Stimulated activated CD8-positive, alpha-beta memory T cell treated with anti-CD3 and anti-CD28 coated beads, Interleukin-4, amount 100 ng/mL, for 1 hour (primary cell): ENCODE data around the gene TIAL1.
"Not testable (repeated sequence)": the region's sequence is repeated elsewhere in the genome, so short reads cannot be mapped to it uniquely, and the experiment has no call there.

Experiments used
- DNase-seq, 2 donors: peaks; one replicate each; pipeline ENCODE4 v3.0.0-alpha.2; 2020; ENCODE audit warnings: low read depth in 2 of 2, low spot score in 1 of 2

The TIAL1 gene

GRCh38 chr10:119614686-119615085, 17.9 kb upstream of the TIAL1 start:
- no peak for DNase-seq

- DNase-seq = no peak
Measured at GRCh38 chr10:119613741-119614140, 17.0 kb upstream of the TIAL1 start.

DNA sequence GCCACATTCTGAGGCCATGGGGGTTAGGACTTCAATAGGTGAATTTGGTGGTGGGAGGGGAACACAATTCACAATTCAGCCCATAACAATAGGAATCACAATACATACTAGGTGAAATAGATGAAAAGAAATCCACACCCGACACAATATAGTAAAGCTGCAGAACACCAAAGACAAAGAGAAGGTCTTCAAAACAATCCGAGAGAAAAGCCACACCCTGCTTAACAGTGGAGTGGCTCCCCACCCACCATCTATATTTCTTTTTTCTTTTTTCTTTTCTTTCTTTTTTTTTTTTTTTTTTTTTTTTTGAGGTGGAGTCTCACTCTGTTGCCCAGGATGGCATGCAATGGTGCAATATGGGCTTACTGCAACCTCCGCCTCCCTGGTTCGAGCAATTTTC, 14.7 kb upstream of the TIAL1 start:
- DNase-seq = no peak

GRCh38 chr10:119609516-119609915, 12.8 kb upstream of the TIAL1 start:
- DNase-seq = no peak

DNA sequence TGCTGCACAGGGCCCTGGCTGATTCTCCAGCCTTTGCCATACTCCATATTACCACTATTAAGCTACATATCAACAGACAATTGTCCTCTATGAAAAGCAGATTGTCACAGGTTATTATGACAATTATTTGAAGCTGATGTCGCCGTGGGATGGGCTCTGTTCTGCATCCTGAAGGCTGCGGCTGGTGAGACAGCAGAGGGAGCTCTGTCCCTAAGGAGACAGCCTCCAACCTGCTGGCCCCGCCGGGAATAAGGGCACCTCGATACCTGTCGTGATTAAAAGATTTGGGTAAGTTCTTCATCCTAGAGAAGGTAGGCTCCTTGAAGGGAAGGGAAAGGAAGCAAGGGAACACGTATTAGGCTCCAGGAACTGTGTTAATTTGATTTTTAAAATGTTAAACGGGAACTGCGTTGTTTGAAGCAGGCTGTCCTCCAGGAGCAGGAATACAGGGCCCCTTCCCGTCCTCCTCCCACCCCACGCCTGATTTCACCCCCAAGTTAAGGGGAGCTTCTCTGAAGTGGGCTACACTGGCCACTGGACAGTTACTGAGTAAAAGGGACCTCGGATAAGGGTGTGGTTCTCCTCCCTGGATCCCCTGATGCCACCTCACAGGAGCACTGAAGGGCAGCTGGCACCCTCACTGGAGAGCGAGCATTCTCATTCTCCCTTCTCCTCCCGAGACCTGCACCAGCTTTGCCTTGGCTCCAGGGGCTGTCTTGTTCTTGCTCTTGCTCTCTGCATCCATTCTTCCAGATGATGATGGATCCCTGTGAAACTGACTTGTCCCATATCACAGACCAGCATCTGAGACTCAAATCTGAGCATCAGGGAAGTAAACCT, 11.8 kb upstream of the TIAL1 start:
- DNase-seq = no peak

DNA sequence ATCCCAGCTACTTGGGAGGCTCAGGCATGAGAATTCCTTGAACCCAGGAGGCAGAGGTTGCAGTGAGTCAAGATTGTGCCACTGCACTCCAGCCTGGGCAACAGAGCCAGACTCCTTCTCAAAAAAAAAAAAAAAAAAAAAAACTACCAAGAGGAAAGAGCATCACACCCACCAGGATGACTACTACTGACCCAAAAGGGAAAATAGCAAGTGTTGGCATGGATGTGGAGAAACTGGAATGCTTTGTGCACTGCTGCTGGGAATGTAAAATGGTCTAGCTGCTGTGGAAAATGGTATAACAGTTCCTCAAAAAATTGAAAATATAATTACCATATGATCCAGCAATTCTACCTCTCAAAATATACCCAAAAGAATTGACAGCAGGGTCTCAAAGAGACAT, 7.7 kb upstream of the TIAL1 start:
- no peak for DNase-seq

- no peak for DNase-seq
Measured at GRCh38 chr10:119602241-119603095, 5.7 kb upstream of the TIAL1 start.

GRCh38 chr10:119598397-119598796, 1.6 kb upstream of the TIAL1 start:
- DNase-seq = no peak

DNA sequence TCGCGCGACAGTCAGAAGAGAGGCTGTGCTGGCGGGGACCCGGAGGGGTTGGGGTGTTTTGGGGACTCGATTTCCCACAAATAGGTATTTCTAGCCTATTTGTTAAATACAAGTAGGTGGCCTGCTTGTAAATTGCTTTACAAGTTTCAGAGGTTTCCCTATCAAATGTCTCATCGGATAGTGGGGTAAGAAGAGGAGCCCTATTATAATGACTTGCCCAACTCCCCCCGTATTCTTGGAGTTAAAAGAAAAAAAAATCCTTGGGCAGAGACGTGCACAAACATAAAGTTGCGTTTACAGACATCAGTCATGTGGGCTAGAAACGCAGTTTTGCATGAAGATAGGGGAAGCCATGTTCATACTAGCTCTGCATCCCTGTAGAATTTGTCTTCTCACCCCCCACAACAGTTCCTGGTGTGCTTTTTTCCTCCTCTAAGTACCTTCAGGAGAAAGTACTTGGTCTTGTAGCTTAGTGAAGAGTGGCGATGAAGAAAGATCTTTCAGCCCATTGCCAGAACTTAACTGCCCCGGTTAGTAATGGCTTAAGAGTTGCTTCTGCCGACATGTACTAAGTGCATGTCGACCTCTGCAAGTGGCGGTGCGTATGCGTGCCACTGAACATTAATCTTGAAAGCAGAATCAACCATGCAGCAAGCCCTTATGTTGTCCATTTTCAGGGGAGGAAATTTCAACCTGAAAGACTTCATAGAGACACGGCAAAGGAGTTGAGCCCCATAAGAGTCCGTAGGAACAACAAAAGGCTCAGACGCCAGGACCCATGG, 832 bp upstream of the TIAL1 start:
- DNase-seq = no peak

DNA sequence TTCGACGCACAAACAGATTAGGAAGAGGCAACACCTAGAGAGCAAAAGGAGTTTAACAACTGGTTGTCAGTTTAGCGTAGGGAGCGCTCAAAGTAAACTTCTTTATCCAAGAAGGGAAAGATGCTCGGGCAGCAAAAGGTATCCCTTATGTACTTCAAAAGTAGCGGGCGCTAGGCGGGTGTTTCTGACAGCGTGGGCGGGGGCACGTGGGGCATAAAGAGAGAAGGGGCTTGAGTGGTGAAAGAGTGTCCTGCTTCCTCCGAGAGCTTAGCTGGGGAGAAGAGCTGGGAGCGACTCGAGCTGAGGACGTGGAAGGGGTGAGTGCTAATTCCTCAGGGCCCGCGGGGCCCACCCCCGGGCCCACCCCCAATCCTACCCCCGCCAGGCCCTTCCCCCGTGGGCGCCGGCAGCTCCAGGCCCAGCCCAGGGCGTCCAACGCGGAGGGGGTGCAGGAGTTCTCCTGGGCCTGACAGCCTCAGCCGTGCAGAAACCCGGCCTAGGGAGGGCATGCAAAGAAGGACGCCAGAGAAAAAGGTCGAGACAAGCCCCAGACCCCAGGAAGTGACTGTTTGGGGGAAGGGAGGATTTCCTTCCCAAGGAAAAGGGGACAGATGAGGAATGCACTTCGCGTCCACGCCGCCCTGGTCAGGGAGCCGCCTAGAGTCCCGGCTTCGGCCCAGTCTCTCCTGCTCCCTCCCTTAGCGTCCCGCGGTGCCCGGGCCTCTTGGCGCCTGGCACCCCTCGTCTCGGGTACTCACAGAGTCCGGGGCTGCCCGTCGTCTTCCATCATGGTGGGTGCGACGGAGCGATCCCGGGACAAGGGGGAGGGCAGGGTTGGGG, 868 bp downstream of the TIAL1 start:
- DNase-seq = peak; percentile 19 to 31

DNA sequence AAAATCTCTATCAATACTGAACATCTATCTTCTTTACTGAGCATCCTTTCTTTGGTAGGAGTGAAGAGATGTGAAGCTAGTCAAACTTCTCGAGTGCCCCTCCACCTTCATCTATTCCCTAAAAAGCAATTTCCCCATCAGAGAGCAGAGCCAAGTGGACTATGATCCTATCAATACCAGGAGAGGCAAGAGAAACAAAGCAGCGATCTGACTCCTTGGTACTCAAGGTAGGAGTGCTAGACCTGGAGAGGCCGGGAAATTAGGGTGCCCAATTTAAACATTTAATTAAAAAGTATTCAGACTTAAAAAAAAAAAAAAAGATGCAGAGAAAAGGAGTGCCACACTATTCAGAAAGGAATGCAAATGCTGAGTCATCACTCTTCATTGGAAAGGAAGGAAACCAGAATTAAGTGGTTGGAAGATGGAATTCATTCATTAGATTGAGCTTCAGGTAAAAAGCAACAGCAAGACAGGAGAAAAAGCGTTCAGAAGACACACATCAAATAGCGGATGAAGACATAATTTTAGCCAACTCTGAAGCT, 1.6 kb downstream of the TIAL1 start:
- DNase-seq = no peak

DNA sequence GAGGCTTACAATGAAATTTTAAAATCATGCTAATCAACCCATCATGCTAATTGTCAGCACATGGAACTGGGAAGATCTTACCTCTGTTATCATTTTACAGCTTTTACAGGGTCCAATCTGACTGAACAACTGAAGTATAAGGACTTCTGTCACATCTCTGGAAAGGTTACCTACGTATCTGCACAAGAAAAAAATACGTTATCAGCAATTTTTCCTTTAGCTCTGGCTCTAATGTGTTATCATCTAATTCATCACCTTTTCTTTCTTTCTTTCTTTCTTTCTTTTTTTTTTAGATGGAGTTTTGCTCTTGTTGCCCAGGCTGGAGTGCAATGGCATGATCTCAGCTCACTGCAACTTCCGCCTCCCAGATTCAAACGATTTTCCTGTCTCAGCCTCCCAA, 8.7 kb downstream of the TIAL1 start:
- no peak for DNase-seq

DNA sequence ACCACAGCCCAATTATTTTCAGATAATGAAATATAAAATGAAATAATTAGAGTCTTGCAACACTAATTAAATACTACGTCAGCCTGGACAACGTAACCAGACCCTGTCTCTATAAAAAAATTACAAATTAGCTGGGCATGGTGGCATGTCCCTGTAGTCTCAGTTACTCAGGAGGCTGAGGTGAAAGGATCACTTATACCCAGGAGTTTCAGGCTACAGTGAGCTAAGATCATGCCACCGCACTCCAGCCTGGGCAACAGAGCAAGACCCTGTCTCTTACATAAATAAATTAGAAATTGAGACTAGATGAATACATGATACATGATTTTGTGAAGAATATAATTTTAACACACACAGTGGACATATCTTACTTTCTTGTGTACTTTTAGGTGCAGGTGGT, 18.4 kb downstream of the TIAL1 start:
- no peak for DNase-seq

DNA sequence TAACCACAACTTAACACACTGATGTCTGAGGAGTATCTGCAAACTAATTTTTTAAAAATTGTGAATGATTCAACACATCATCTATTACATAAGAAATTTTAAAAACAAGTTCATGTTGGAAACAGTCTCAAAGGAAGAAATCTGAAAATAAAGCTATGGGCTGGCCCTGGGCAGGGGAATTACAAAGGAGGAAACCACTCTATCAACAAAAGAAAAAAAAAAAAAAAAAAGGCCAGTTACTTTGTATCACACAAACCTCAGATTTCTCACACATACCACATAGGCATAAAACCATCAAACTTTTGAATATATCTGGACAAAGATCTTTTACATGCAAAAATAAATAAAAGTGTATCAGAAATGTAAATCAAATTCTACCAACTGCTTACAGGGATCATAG, 20.8 kb downstream of the TIAL1 start:
- DNase-seq = no peak

DNA sequence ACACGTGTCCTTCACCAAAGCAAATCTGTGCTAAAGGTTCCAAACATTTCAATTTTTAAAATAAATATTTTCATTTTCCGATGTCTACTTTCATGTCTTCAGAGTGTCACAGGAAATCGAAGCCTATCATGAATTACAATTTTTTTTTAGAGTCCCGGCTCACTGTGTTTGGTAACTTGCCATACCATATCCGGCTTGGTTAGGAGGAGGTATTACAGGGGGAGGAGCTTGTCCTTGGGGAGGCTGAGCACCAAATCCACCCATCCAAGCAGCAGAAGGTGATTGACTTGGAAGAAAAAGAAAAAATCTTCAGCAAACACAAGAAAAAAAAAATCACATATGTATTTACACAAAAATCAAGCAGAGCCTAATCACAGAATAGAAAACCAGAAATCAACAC, 21.3 kb downstream of the TIAL1 start:
- DNase-seq = no peak

DNA sequence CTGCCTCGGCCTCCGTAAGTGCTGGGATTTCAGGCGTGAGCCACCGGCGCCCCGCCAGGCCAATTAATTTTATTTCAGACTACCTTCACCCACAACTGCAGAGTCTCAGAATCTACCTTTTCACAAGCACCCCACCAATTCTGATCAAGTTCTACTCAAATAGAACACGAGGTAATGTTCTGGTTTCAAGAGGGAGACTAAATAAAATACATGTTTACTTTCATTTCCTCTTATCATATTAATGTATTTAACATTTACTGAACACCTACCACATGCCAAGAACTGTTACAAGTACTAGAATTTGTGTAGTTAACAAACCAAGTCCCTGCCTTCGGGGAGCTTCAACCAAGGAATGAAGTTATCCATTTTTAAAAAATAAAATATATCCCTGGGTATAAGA, 28.8 kb downstream of the TIAL1 start:
- no peak for DNase-seq

DNA sequence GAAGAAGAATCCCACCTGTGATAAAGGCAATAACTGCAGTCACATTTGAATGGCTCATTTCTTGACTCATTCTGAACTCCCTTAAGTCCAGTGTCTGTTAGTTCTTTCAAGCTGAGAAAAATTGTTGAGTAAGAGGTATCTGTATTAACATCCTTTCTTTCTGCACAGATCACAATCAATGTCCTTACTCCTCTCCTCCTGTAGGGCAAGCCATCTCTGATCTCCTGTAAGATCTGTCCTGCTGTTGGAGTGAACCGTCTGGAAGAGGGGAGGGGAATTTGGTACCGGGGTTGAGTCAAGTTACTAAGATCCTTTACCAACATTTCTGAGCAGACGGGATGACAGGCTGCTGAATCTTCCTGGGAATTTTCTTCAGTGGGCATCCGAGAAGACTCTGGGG, 34.7 kb downstream of the TIAL1 start:
- DNase-seq = no peak

DNA sequence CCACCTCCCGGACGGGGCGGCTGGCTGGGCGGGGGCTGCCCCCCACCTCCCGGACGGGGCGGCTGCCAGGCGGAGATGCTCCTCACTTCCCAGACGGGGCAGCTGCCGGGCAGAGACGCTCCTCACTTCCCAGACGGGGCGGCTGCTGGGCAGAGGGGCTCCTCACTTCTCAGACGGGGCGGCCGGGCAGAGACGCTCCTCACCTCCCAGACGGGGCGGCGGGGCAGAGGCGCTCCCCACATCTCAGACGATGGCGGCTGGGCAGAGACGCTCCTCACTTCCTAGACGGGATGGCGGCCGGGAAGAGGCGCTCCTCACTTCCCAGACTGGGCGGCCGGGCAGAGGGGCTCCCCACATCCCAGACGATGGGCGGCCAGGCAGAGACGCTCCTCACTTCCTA, 37.3 kb downstream of the TIAL1 start:
- DNase-seq = not testable (repeated sequence)

- DNase-seq = not testable (repeated sequence)
Measured at GRCh38 chr10:119556081-119556480, 40.7 kb downstream of the TIAL1 start.

GRCh38 chr10:119555178-119555784, 41.5 kb downstream of the TIAL1 start:
- DNase-seq = no peak
